Progenitor cell of endocrine pancreas (in vitro differentiated cells): ENCODE measurements around the gene TDP1. TPM values are rescaled to one million over a fixed set of nuclear protein-coding genes. Genes with fewer than 3 reads are reported as not detected.

Experiments used
- DNase-seq: peaks from one replicate; pipeline ENCODE4 v3.0.0; 2021; ENCODE audit warnings: low spot score; ENCODE audit not compliant: unreplicated experiment
- H3K27ac Mint-ChIP-seq: 2 replicates; pipeline ENCODE4 v1.8.0; 2021; ENCODE audit warnings: mild to moderate bottlenecking, moderate library complexity, mixed read lengths
- H3K27me3 Mint-ChIP-seq: 2 replicates; pipeline ENCODE4 v1.8.0; 2021; ENCODE audit warnings: mixed read lengths
- H3K36me3 Mint-ChIP-seq: 2 replicates; pipeline ENCODE4 v1.8.0; 2022; ENCODE audit warnings: mixed read lengths; ENCODE audit not compliant: insufficient read depth
- H3K4me1 Mint-ChIP-seq: 2 replicates; pipeline ENCODE4 v1.8.0; 2021; ENCODE audit warnings: low read depth, mixed read lengths
- H3K4me3 Mint-ChIP-seq: 2 replicates; pipeline ENCODE4 v1.8.0; 2021; ENCODE audit warnings: low read depth, mild to moderate bottlenecking, moderate library complexity, mixed read lengths
- H3K9me3 Mint-ChIP-seq: 2 replicates; pipeline ENCODE4 v1.8.0; 2021; ENCODE audit warnings: low read depth, mixed read lengths
- total RNA-seq: library from RNA; stranded (reverse); gene quantifications from 2 replicates; pipeline ENCODE4 v1.2.1, GENCODE V29; 2021
- TF ChIP-seq, protein P1 (sequence below): fragments of 200-600 bp; sonication (generic); IDR thresholded peaks from one replicate; pipeline ENCODE4 v1.5.0; 2021; ENCODE audit warnings: antibody characterized with exemption, mild to moderate bottlenecking; ENCODE audit not compliant: unreplicated experiment

Gene TDP1
- total RNA-seq, 1 donor from 2014 or later = 45.9 TPM

DNA sequence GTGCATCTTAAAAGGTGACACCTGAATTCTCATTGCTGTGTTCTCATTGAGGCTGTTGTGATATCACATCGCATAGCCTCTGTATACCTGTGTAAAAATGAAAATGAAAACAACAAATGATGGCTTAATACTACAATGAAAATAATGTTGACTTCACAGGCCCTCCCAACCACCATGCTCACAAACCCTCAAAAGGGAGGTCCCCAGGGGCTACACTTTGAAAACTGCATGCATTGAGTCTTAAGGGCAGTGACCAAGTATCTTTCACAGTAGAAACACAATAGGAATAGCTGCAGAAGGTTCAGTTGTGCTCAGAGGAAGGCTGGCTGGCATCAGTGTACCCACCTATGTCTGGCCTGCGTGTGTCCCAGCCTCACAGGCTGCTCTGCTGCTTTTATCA is 78.4 kb downstream of the TDP1 start:
- no peak for DNase-seq
- H3K4me3 Mint-ChIP-seq = no peak overlapping the region
- no peak overlapping the region for H3K27ac Mint-ChIP-seq
- H3K27me3 Mint-ChIP-seq = no peaks in the 10 kb centered on the region
- no peaks in the 10 kb centered on the region for H3K4me1 Mint-ChIP-seq
- H3K36me3 Mint-ChIP-seq = peaks cover 36% of the 10 kb centered on the region
- TF ChIP-seq, protein P1, sequence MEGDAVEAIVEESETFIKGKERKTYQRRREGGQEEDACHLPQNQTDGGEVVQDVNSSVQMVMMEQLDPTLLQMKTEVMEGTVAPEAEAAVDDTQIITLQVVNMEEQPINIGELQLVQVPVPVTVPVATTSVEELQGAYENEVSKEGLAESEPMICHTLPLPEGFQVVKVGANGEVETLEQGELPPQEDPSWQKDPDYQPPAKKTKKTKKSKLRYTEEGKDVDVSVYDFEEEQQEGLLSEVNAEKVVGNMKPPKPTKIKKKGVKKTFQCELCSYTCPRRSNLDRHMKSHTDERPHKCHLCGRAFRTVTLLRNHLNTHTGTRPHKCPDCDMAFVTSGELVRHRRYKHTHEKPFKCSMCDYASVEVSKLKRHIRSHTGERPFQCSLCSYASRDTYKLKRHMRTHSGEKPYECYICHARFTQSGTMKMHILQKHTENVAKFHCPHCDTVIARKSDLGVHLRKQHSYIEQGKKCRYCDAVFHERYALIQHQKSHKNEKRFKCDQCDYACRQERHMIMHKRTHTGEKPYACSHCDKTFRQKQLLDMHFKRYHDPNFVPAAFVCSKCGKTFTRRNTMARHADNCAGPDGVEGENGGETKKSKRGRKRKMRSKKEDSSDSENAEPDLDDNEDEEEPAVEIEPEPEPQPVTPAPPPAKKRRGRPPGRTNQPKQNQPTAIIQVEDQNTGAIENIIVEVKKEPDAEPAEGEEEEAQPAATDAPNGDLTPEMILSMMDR = no peak
- no peaks in the 10 kb centered on the region for H3K9me3 Mint-ChIP-seq

DNA sequence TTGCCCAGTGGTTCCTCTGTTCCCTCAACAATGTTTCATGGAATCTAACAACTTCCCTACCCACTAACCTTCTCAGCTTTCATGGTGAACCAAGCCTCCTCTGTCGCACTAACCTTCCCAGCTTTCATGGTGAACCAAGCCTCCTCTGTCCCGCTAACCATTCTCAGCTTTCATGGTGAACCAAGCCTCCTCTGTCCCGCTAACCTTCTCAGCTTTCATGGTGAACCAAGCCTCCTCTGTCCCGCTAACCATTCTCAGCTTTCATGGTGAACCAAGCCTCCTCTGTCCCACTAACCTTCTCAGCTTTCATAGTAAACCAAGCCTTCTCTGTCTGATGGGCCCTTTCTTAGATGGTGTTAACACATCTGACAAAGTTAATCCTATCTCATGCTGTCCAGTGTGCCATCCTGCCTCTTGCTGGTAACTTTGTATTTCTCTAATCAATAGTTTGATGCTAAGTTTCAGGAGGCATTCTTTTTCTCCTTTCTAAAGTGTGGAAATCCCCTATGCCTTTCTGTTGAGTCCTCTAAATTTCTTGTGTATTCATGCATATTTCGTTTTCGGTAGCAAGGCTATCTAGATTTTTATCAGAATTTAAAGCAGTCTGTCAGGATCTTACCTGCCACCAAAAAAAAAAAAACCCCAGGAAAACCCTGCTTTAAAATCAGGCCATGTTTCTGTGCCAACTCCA is 79.3 kb downstream of the TDP1 start:
- no peaks in the 10 kb centered on the region for H3K27me3 Mint-ChIP-seq
- no peaks in the 10 kb centered on the region for H3K4me1 Mint-ChIP-seq
- no peak overlapping the region for H3K27ac Mint-ChIP-seq
- no peak for DNase-seq
- peaks cover 39% of the 10 kb centered on the region for H3K36me3 Mint-ChIP-seq
- TF ChIP-seq, protein P1 = no peak
- no peaks in the 10 kb centered on the region for H3K9me3 Mint-ChIP-seq
- no peak overlapping the region for H3K4me3 Mint-ChIP-seq

DNA sequence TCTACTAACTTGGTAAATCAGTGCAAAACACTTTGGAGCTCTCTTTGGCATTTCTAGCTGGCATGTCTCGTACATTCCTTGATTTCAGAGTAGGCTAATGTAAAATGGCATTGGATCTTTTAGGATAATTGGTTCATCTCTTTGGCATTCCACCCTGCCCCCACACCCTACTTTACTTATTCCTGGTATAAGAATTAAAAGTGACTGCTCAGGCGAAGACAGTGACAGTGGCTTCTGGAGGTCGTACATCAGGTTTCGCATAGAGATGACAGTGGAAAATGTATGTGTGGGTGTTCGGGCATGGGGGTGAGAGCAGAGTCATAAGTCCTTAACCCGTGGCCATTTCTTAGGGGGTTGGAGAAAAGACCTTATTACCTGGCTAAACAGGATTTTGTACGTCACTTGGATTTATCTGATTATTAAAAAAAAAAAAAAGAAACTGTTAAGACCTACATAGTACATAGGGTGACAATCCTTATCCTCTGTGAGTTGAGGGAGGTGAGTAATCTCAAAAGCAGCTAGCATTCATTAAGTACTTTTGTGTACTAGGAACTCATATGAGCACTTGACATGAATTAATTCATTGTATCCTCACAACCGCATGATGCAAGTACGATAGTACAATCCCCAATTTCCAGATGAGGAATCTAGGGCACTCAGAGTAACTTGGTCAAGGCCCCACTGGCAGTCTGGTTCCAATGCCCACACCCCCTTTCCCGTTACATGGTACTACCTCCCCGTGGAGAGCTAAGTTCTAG is 83.7 kb downstream of the TDP1 start:
- DNase-seq = no peak
- Mint-ChIP-seq H3K4me3 (no peak overlapping the region), H3K4me1 (no peaks in the 10 kb centered on the region), H3K27ac (no peak overlapping the region), H3K9me3 (no peaks in the 10 kb centered on the region), H3K36me3 (peaks cover 26% of the 10 kb centered on the region), H3K27me3 (no peaks in the 10 kb centered on the region)
- TF ChIP-seq, protein P1 = no peak

DNA sequence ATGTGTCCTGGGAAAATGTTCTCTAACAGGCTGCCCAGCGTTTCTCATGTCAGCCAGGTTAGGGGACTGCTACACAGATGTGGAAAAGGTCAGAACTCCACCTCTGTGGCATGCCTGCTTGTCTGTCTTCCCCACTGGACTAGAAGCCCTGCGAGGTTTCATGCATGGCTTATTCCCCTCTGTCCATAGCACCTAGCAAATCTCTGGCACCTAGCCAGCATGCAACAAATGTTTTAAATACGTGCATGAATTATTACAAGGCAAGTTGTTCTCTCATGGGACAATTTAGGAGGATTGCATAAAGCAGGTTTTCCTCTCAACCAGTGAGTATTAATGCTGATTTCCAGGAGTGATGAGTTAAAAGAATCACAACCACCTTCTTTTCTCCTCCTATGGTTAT is 84.7 kb downstream of the TDP1 start:
- H3K4me3 Mint-ChIP-seq = no peak overlapping the region
- H3K4me1 Mint-ChIP-seq = peaks cover 2% of the 10 kb centered on the region
- TF ChIP-seq, protein P1 = no peak
- H3K27me3 Mint-ChIP-seq = no peaks in the 10 kb centered on the region
- DNase-seq = no peak
- H3K36me3 Mint-ChIP-seq = peaks cover 22% of the 10 kb centered on the region
- H3K9me3 Mint-ChIP-seq = no peaks in the 10 kb centered on the region
- H3K27ac Mint-ChIP-seq = no peak overlapping the region

DNA sequence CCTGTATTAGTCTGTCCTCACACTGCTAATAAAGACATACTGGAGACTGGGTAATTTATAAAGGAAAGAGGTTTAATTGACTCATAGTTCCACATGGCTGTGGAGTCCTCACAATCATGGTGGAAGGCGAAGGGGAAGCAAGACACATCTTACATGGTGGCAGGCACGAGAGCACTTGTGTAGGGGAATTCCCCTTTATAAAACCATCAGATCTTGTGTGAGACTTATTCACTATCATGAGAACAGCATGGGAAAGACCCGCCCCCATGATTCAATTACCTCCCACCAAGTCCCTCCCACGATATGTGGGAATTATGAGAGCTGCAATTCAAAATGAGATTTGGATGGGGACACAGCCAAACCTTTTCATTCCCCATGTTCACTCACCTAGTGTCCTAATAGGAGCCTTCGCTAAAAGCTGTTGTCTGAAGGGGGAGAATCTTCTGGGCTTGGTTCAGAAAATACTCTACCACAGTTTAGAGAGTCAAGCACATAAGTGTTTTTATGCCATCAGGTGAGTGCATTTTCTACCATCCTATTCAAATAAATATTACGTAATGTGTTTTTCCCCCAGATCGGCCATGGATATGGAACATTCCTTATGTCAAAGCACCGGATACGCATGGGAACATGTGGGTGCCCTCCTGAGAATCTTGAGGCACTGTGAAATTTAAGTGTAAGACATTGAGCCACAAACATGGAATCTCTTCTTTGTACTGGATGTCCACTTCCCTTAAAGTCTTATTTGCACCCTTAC is 86.9 kb downstream of the TDP1 start:
- Mint-ChIP-seq H3K27ac (peak overlapping the region; percentile 21), H3K4me3 (no peak overlapping the region), H3K27me3 (no peaks in the 10 kb centered on the region), H3K4me1 (peaks cover 3% of the 10 kb centered on the region), H3K36me3 (peaks cover 13% of the 10 kb centered on the region), H3K9me3 (no peaks in the 10 kb centered on the region)
- DNase-seq = no peak
- TF ChIP-seq, protein P1 = no peak
